NCI-H1105 (cell line): ENCODE results near the gene FOXO4.

Experiments
- DNase-seq: peaks from one replicate; lab custom pipeline; 2025; lab: John Stamatoyannopoulos, UW

FOXO4 gene

GRCh38 chrX:71098951-71099506 lies 3.4 kb downstream of the FOXO4 start:
- DNase-seq: no peak

GRCh38 chrX:71099736-71100135 lies 4.1 kb downstream of the FOXO4 start:
- DNase-seq: no peak

GRCh38 chrX:71100581-71101505 lies 5.2 kb downstream of the FOXO4 start:
- DNase-seq: no peak

GRCh38 chrX:71102292-71102691 lies 6.6 kb downstream of the FOXO4 start:
- DNase-seq: no peak

DNA sequence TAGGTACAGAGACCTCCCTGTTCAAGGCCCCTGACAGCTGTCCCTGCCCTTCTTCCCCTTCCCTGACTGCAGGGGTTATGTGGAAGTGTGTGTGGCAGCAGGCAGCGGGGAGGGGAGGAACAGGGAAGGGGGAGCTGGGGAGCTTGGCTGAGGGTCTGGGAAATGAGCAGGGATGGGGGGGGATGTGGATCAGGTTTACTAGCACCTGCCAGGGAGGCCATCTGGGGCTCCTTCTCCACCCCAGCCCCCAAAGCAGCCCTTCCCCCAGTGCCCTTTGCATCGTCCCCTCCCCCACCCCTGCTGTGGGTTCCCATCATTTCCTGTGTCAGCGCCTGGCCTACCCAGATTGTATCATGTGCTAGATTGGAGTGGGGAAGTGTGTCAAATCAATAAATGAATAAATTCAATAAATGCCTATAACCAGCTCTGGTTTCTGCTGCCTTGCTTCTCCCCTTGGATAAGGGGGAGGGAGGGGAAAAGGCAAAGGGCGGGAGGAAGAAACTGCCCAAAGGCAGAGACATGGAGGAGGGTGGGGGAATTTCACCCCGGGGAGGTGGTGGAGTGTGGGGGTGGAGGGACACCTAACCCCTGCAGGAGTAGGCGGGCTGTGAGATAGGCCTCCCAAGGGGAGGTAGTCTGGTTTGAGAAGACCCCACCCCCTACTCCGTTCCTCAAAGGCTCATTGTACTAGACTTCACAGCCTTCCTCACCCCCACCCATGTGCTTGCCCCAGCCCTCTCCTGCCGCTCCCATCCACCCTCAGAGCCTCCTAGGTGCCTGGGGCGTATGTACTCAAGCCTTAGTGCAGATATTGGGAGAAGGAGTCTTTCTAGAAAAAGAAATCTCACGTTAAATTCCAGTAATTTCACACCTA lies 7.7 kb downstream of the FOXO4 start:
- no peak for DNase-seq

GRCh38 chrX:71105628-71106027 lies 10.0 kb downstream of the FOXO4 start:
- no peak for DNase-seq

DNA sequence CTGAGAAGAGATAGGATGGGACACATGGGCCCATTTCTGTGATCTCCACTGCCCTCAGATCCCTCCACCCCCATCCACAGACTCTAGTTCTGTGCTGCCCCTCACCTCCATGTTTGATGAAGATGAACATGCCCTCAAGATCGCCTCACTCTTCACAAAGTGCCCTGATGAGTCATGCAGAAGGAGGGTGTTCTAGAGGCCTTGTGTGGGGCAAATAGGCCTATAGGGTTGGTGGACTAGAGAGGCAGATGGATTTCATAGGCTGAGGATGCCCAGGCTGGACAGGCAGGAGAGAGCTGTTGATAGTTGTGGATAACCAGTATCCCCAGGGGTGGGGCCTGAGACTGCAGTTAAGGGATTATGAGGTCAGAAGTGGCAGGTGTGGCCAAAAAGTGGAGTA lies 10.8 kb downstream of the FOXO4 start, which contains the start of gene CXorf65:
Gene CXorf65, minus strand, starts transcription at position 314 of the 400 bp plus-strand sequence. Its CDS starts 184 bp downstream, at position 130.
- DNase-seq: no peak

DNA sequence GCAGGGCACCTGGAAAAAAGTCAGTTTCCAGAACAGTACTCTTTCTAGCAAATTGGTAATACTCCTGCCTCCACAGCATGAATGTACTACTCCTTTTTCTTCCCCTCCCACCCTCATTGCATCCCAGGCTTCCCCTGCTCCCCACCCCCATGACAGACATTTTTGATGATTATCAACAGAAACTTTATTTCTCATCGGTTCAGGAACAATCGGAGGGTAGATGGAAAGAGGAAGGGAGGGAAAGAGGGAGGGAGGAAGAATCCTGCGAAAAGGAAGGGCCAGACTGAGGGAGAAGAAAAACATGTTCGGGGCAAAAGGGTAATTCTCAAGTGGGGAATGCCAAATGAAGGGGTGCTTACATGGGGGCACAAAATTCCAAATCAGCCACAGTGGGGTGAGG lies 11.6 kb downstream of the FOXO4 start:
- DNase-seq: no peak

DNA sequence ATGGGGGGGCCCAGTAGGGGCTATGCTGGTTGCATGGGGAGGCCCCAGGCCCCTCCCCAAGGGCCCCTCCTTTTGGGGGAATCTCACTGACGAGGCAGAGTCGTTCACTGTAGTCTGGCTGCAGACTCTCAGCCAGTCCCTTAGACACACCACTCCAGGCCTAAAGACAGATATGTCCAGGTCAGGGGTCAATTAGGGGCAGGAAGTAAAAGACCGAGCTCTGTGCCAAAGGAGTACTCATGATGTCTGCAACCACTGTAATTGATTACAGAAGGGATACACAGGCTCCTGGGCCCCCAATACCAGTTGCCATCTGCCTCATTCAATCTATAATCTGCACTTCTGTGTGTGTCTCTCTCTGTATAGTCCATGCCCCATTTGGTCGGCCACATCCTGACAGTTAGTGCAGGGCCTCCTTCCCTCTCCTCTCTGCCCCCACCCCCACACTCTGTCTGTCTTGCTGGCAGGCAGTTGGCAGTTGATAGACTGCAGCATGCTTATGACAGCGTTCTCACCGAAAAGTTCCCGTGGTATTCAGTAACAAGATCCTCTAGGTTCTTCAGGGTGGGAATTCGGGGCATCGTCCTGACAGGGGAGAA lies 12.2 kb downstream of the FOXO4 start:
- no peak for DNase-seq

- no peak for DNase-seq
Measured at GRCh38 chrX:71109051-71109450, 13.4 kb downstream of the FOXO4 start.

- no peak for DNase-seq
Measured at GRCh38 chrX:71111141-71111843, 15.6 kb downstream of the FOXO4 start, which contains the start of gene IL2RG. Gene IL2RG (minus strand): TSS chrX:71111577. CDS start chrX:71111539, 38 bp downstream.

DNA sequence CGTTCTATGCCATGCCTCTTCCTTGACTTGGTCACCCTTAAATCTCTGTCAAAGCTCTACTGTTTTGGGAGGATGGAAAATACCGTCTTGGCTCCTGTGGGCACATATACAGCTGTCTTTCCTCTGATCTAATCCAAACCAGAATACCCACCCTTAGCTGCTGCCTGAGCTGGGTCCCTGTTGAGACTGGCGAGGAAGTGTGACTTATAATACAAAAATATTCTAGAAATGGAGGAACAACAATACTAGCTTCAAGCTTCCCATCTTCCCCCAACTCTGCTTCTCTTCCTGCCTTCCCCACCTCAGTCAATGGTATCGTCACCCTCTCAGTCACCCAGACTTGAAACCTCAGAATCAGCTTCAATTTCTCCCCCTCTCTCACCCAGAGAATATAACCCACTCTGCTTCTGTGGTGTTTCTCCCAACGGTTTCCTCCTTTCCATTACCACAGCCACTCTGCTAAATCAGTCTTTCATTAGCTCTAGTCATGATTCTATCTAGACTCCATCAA lies 16.3 kb downstream of the FOXO4 start:
- DNase-seq: no peak

DNA sequence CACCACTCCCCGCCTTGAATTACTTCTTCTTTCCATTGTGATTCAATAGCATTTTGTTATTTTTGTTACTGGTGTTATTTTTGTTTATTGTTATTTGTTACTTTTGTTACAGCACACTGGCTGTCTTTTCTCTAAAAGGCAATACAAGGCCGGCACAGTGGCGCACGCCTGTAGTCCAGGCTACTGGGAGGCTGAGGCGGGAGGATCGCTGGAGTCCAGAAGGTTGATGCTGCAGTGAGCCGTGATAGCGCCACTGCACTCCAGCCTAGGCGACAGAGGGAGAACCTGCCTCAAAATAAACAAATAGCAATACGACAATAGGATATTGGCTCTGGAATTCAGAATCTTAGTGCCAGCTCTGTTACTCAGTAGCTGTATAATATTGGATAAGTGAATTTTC lies 21.7 kb downstream of the FOXO4 start:
- DNase-seq: no peak

- peak; percentile 67 for DNase-seq
Measured at GRCh38 chrX:71118032-71118984, 22.7 kb downstream of the FOXO4 start, which contains the start of gene MED12. Gene MED12 (plus strand): TSS chrX:71118596. CDS start chrX:71118755, 159 bp downstream.

- DNase-seq: no peak
Measured at GRCh38 chrX:71118985-71119535, 23.4 kb downstream of the FOXO4 start.

GRCh38 chrX:71128166-71128833 lies 32.6 kb downstream of the FOXO4 start:
- no peak for DNase-seq

GRCh38 chrX:71128915-71129765 lies 33.5 kb downstream of the FOXO4 start:
- peak; percentile 9 for DNase-seq

- DNase-seq: no peak
Measured at GRCh38 chrX:71131510-71131909, 35.9 kb downstream of the FOXO4 start.
